Stimulated activated CD4-positive, alpha-beta T cell treated with anti-CD3 and anti-CD28 coated beads, Interleukin-2, amount 100 ng/mL, for 24 hours (primary cell): ENCODE measurements around the gene PIP5K1B.

Experiments
- DNase-seq, 2 donors: peaks; one replicate each; pipeline ENCODE4 v3.0.0-alpha.2; 2020

The PIP5K1B gene

DNA sequence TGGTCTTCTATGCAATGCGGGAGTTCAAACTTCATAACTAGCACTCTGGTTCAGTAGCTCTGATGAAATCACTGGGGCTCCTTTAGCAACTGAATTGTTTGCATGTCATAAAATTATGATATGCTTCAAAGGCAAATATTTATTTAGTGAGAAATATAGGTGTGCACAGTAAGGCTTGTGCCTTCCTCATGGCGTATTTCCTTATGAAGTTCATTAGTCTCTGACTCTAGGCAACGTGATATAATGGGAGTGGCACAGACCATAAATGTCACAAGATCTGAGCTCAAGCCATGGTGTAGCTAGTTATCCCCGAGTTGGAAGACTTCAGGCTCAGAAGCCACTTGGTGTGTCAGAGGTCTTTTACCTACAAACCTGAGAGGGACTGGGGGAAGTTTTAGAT lies 35.5 kb downstream of the PIP5K1B start:
- no peak for DNase-seq

DNA sequence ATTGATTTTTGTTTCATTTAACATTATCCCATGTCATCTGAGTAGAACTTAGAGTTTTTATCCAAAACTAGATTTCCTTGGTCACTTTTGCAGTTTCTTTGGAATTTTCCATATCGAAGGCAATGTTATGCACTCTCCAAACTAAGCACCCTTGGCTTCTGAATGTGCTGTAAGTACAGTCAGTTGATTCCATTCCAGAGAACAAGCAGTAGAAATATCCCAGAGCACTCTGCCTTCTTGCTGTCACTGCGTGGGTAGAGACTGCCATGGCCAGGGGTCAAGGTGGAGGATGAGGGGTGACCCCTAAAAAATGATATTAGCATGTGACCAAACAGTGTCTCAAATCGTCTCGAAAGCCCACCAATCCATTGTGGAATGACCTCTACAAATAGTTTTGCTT lies 36.2 kb downstream of the PIP5K1B start:
- no peak for DNase-seq

DNA sequence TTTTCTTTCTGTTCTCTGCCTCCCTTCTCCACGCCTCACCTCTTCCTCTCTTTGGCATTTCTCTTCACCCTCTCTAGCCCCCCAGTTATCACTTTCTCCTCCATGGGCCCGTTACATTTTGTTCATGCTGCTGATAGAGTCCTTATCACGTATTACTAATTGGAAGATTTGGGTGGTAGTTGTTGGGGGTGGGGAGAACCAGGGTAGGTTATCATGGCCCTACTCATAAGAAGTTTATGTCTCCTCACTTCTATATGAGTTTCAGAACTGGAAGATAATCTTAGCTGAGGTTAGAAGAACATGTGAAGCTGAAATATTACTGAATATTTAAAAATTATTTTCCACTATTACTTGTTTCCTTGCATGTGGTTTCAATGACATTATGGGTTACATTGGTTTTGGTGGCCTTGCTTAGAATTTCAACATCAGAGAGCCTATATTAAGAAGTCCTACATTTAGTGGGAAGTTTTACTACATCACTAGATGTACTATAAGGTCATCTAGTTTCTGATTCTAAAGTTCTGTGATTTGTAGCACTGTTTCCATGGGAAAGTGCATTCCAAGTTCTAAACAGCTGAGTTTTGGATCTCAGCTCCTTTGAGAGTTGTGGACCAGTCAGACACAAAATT lies 36.8 kb downstream of the PIP5K1B start:
- DNase-seq = no peak

DNA sequence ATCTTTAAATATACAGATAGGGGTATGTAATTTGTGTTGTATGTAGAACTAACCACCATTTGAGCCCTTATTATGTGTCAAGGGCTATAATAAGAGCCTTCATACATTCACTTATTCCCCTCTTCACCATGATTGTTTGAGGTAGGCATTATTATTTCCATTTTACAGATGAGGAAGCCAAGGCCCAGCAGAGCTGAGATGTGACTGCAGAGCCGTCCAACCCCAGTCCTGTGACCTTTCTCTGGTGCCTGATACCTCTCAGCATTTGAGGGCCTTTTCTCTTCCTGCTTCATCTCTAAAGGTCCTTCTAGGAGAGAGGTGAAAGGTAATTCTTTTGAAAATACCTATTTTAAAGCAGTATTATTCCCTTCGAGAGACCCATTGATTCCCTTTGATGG lies 37.3 kb downstream of the PIP5K1B start:
- DNase-seq = no peak

DNA sequence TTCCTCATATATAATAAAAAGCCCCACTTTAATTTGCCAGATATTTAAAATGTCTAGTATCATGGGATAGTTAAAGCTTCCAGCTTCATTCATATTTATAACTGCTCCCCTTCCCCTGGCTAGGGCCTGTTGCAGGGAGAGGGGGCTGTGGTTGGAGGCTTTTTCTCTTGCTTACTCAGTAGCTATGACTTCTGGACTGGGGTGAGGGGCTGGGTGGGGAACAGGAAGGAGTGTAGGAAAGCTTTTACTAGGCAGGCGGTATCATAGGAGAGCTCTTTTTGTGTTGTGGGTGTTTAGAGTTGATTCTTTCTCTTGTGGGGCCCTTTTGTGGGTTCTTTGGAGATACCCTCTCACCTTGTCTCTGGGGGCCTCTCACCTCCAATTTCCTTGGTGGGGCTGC lies 39.4 kb downstream of the PIP5K1B start:
- DNase-seq = no peak

DNA sequence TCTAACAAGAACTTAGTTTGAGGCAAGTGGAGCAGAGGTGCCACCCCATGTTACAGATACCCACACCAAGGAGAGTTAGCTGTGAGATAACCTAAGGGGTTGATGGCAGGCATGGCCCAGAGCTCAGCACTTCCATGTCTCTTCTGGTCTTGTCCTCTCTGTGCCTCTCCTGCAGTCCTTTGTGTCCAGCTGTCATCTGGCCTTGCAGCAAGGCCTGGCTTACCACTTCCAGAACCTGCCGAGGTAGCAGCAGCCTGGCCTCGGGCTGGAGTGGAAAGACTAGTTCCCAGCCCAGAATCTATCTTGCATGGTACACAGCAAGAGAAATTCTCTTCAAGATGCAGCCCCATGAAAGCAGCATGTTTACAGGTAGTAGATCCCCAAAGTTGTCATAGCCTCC lies 41.5 kb downstream of the PIP5K1B start:
- no peak for DNase-seq

DNA sequence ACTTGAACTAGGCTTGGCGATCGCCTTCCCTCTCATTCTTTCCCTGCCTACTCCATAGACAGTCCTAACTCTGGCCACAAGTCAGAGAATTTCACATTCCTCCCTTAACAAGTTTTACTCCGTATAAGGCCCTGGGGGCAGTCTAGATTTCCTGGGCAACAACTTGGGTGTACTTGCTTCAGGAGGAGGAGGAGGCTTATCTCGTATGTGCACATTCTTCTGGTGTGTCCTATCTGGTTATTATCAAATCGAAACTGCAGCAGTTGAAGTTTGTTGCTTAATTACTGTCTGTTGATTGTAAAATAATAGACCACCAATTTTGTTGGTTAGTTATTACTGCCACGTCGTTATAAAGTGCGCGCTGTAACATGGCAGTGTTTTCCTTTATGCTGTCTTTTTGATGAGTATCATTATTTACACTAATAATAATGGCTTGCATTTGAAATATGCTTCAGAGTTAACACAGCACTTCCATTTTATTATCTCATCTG lies 42.0 kb downstream of the PIP5K1B start:
- no peak for DNase-seq

DNA sequence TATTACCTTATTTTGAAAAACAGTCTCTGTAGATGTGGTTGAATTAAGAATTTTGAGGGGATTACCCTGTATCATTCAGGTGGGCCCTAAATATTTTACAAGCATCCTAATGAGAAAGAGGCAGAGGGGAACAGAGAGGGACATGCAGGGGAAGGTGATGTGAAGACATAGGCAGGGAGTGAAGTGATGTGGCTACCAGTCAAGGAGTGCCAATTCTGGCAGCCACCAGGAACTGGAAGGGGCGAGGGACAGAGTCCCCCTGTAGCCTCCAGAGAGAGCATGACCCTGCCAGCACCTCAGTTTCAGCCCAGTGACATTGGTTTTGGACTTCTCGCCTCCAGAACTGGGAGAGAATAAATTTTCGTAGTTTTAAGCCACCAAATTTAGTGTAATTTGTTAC lies 44.1 kb downstream of the PIP5K1B start:
- no peak for DNase-seq

DNA sequence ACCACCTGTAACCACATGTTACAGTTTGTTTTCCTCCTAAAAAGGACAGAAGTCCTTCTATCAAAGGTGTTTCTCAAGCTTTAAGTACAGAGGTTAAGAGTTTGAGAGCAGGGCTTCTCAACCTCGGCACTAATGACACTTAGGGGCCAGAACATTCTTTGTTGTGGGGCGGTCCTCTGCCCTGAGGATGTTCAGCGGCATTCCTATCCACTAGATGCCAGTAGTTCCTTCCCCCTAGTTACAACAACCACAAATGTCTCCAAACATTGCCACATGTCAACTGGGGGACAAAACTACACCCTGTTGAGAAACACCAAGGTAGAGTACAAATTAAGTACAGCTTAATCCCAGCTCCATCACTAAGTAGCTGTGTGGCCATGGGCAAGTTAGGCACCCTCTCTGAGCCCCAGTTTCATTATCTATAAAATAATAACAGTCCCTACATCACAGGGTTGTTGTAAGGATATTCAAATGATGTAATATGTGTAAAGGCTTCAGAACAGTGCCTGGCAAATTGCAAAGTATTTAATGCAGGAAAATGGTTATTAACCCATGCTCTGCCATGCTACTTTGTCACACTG lies 44.6 kb downstream of the PIP5K1B start:
- DNase-seq = no peak

DNA sequence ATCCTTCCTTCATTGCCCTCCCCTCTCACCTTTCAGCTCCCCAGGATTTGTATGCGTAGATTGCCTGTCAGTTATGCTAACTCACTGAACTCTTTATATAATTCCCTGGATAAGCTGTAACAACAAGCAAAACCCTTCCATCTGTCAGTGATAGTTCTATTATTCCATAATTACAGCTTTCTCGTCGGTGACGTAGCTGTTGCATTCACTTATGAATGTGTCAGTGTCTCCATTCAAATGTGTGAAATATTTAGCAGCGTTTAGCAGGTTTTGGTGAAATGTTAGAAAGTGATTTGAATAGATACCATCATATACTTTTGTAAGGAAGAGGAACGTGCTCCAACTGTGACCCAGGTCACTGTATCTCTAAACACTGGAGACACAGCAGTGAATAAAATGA lies 45.2 kb downstream of the PIP5K1B start:
- no peak for DNase-seq

DNA sequence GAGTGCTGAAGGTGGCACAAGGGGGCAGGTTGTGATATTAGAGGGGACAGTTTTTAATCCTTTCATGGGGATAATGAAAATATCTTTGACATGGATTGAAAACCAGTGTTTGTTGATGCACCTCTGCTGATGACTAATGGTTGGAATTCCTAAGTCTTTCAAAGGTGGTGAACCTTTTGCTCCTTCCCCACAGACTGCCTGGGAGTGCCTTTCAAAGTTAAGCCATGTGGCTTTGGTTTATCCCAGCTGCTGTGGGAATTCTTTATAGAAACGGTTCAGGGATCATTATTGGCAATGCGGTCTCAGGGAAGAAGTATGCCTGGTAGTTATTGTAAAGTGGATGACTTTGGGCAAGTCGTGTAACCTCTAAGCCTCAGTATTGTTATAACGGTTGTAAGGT lies 45.7 kb downstream of the PIP5K1B start:
- DNase-seq = no peak

DNA sequence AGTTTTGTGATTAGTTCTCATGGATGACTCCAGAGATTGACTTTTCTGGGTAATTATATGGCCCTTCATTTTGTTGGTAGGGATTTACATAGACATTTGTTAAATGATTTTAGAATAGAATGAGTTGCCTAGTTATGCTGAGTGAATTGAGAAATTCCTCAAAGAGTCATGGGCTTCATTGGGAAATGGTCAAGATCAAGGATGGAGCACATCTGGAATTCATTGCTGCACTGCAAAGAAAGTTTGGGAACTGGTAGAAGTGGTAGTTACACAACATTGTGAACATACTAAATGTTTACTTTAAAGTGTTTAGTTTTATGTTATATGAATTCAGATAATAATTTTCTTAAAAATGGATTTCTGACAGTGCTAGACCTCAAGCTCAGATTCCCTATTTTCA lies 46.5 kb downstream of the PIP5K1B start:
- DNase-seq = no peak

DNA sequence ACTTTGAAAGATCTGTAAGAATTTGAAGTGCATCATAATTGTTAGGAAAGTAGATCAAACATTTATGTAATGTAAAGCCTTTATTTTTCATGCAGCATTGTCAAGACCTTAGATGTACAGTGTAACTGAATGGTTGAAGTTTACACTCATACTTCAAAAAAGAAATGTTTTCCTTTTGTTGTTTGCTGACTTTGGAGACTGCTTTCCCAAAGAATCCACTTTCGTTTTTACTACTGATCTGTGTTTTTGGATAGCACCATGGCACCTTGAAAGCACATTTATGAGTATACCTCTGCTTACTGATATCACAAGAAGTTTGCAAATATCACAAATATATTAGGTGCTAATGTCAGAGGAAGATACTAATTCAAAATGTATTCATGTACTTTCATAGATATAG lies 50.0 kb downstream of the PIP5K1B start:
- DNase-seq = no peak

DNA sequence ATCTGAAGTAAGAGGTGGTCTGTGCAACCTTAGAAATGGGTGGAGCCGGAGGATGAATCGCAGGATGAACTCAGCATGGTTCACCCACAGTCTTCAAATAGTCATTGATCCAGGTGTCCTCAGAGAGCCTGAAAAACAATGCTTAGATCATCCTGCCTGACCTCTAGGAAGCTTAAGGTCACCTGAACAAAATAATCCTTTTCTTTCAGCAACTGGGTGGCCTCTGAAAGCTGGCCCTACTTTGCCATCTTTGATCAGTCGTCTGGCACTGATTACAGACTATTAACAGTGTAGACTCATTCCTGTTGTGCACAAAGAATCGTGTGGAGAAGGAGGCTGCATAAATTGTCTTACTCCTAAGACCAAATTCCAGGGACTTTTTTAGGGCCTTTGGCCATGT lies 50.7 kb downstream of the PIP5K1B start:
- no peak for DNase-seq

DNA sequence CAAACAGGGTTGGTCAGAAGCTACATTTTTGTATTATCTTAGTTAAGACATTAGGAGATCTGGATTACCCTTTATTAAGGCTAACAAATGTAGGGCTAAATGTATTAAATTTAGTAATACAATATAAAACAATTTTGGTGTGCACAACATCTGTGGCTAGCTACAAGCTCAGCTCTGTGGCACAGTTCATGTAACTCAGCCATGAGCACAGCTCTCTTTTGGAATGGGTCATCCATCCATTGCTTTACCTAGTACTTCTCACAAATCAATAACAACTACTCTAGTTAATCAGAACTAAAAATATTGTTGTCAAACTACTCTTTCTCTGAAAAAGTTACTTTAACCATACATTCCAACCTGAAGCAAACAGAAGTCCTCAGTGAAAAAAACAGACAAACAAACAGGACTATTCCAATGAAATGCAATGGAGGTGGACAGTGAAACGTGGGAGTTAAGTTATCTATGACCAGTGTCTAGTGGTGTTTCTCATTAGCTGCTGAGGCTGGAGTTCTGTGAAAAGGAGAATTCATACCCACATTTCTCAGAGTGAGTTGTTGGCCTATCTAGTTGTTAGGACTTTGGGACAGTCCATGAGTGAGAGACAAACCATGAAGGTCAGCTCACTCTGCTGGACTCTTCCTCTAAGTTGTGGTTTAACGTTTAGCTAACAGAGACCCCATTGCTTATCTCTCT lies 55.1 kb downstream of the PIP5K1B start:
- no peak for DNase-seq

DNA sequence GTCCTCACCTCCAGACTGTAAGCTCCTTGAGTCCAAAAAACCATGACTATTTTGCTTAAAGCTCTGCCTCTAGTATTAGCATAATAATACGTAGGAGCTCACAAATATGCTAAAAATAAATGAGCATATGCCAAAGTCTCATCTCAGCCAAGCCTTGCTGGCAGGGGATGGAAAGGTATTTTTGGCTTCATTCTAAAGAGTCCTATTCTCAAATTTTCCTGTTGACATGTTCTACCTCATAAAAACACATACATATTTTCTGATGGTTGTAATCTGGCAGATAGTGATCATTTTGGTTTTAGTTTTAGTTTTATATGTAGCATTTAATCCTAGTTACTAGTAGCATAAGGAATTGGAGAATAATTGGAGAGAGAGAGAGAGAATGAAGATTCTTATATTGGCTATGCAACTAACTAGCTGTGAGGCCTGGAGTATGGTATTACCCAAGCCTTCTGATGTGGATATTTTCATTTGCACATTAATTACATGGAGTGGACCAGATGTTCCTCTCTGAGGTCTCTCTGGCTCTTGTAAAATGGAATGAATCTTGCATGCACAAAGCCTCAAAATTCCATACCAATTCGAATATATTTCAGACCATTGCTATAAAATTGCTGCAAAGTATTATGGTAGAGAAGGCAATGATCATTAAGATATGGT lies 55.8 kb downstream of the PIP5K1B start:
- no peak for DNase-seq

DNA sequence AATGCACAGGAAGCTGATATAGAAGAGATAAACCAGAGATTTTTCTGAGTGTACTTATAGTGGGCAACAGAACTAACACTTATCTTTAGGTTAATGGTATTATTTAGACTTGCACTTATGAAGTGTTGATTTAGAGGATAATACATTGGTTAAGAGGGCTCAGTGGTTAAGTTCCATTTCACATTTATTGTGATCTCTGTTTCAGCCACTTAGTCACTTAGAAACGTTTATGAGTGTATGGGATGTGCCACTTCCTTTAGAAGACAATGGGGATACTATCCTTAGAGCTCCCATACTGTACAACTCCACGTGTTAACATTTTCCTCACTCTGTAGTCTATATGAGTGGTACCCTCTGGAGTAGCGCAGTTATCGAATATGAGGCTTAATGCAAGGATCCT lies 57.5 kb downstream of the PIP5K1B start:
- no peak for DNase-seq

DNA sequence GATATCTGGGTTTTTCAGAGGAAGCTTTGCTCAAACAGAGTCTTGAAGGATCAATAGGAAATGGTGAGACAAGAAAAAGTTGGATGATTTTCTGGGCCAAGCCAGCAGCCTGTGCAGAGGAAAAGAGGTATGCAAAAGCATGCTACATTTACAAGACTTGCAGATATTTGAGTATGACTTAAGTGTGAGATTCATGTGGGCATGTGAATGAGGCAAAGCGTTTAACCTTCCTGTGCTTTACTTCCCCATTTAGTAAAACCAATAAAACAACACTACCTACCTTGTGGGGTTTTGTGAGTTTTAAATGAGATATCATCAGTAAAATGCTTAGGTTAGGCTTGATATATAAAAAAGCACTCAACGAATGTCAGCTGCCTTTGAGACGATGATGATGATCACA lies 58.1 kb downstream of the PIP5K1B start:
- DNase-seq = no peak

DNA sequence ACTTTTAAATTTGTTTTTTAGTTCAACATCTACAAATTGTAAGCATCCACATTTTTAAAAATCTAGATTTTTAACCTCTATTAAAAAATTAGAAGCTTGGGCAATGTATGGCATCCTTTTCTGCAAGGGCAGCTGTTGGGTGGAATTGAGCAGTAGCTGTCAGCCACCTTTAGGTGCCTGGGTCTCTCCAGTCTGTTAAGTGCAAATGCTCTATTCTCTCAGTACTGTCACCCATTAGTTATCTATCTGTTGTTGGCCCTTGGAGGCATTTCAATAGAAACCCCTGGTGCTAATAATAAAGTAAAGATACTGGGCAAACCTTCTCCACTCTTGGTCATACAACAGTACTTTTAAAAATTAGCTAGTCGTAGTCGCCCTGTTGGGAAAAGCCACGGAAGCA lies 63.6 kb downstream of the PIP5K1B start:
- DNase-seq = no peak

DNA sequence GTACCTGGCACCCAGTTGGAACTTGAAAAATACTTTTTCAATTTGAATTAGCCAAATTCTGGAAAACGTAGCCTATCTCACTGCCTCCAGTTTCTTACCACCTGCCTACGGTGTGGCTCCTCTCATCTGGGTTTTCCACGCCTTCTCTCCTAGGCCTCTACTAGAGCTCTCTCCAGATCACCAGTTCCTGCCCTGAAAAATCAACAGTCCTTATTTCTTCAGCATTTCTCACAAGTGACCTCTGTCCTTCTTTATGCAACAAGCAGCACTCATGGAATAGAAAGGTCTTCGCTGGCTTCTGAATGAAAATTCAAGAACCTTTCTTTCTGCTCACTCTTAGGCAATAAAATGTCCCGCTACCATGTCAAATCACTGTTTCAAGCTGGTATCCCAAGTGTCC lies 64.8 kb downstream of the PIP5K1B start:
- DNase-seq = no peak

DNA sequence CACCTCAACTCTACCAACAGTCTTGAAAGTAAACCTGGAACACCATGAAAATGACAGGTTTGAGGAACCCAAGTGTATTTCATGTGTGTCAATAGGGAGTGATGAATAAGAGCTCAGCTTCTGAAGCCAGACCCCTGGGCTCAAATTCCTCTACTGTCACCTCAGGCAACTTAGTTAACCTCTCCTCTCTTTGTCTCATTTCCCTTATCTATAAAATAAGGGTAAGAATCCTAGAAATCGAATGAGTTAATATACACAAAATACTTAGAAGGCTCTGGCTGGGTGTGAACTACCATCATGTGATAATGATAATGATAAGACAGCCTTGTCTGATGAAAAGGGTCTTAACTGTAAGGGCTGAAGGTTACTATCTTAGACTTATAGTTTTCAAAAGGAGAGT lies 66.3 kb downstream of the PIP5K1B start:
- no peak for DNase-seq

DNA sequence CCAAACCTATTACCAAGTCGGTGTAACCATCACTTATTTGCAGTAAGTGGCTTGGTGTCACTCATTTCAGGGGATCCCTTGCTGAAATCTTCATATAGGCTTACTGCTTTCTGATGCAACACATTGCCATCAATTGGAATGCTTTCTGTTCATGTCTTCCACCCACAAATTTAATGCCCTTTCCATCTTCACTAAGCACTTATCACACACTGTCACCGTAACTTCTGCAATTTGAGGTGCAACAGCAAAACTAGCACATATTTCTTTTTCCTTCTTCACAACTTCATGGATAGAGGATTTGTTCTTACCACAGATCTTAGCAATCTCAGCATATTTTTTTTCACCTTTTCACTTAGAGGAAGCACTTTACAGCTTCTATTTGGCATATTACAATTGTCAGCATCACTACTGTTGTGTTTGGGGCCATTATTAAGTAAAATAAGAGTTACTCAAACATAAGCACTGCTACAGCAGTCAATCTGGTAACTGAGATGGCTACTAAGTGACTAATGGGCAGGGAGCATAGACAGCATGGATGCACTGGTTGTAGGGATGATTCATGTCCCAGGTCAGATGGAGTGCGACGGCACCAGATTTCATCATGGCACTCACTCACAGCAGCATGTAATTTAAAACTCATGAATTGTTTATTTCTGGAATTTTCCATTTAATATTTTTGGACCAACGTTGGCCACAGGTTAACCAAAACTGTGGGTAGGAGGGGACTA lies 70.1 kb downstream of the PIP5K1B start:
- no peak for DNase-seq

DNA sequence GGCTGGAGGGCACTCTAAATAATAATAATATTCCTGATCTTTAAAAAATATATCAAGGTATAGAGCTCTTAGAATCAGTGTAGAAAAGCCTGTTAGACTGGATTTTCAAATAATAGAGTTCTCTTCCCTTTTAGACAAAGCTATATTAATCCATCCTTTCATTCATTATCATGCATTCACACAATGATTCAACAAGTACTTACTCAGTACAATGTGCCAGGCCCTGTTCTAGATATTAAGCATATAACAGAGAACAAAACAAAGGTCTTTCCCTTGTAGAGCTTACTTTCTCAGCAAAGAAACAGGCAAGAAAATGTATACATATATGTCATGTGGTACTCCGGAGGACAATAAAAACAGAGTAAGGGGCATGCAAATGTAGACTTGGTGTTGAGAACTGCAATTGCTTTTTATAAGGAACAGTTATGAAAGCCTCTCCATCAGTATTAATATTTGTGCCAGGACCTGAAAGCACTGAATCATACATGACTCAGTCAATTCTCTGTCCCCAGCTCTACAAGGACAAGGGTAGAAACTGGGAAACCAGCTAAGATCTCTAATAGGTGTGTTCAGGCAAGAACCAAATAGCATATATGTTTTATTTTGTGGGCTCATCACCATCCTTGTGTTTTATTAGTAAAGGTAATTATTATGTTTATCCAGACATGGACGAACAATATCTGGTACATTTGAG lies 72.2 kb downstream of the PIP5K1B start:
- no peak for DNase-seq
